HEK293T (cell line): Measurements from ENCODE around the gene FMO1.

Experiments used
- FOXK2 ChIP-seq: fragments of 450-650 bp; IDR thresholded peaks from 2 replicates; pipeline ENCODE4 v1.6.1; 2016; ENCODE audit warnings: mild to moderate bottlenecking
- NFRKB ChIP-seq: fragments of 450-650 bp; IDR thresholded peaks from 2 replicates; pipeline ENCODE4 v1.6.1; 2016; ENCODE audit warnings: mild to moderate bottlenecking, moderate library complexity
- PKNOX1 ChIP-seq: fragments of 450-650 bp; IDR thresholded peaks from 2 replicates; pipeline ENCODE4 v1.6.1; 2016
- SUZ12 ChIP-seq: fragments of 450-650 bp; IDR thresholded peaks from 2 replicates; pipeline ENCODE4 v1.6.1; 2016; ENCODE audit warnings: mild to moderate bottlenecking
- ZNF384 ChIP-seq: fragments of 450-650 bp; IDR thresholded peaks from 2 replicates; pipeline ENCODE4 v1.6.1; 2016

GRCh38 chr1:171217658-171218443, 30.4 kb upstream of the FMO1 start:
- no peak for TF ChIP-seq FOXK2
- TF ChIP-seq SUZ12 = no peak
- no peak for TF ChIP-seq PKNOX1
- no peak for TF ChIP-seq ZNF384
- no peak for TF ChIP-seq NFRKB
